WTC11 (cell line): ENCODE data around the gene HS3ST1. TPM values are rescaled to one million over a fixed set of nuclear protein-coding genes. Genes with fewer than 3 reads are reported as not detected.

Source experiments
- ATAC-seq: fragments of 200-7000 bp; cut with Tn5 transposase; 2 replicates; pipeline ENCODE4 v1.10.0; 2021; ENCODE audit warnings: mild to moderate bottlenecking, moderate library complexity
- CTCF ChIA-PET: fragments of 300-600 bp; sonication (Branson Sonifier 250); formaldehyde crosslinking; loops from one replicate; lab custom pipeline; 2021; ENCODE audit warnings: antibody characterized with exemption; lab: Charles Lee
- POLR2A ChIA-PET: fragments of 350-600 bp; sonication (Branson Sonifier 250); formaldehyde crosslinking; loops from one replicate; lab custom pipeline; 2021; ENCODE audit warnings: antibody characterized with exemption; lab: Charles Lee
- DNase-seq: peaks from one replicate; pipeline ENCODE4 v3.0.0; 2021; ENCODE audit warnings: low spot score
- H3K27ac Mint-ChIP-seq: 2 replicates; pipeline ENCODE4 v1.8.0; 2021; ENCODE audit warnings: mixed read lengths
- H3K27me3 Mint-ChIP-seq: 2 replicates; pipeline ENCODE4 v1.8.0; 2021; ENCODE audit warnings: low read depth, mild to moderate bottlenecking, moderate library complexity, mixed read lengths
- H3K36me3 Mint-ChIP-seq: 2 replicates; pipeline ENCODE4 v1.8.0; 2021; ENCODE audit warnings: mixed read lengths
- H3K4me1 Mint-ChIP-seq: 2 replicates; pipeline ENCODE4 v1.8.0; 2022; ENCODE audit warnings: mixed read lengths
- H3K4me3 Mint-ChIP-seq: 2 replicates; pipeline ENCODE4 v1.8.0; 2021; ENCODE audit warnings: mild to moderate bottlenecking, moderate library complexity, mixed read lengths
- H3K9me3 Mint-ChIP-seq: 2 replicates; pipeline ENCODE4 v1.8.0; 2021; ENCODE audit warnings: mixed read lengths
- CREM ChIP-seq: sonication (generic); formaldehyde crosslinking; IDR thresholded peaks from 2 replicates; pipeline ENCODE4 v1.8.1; 2022; ENCODE audit warnings: mild to moderate bottlenecking, missing genetic modification reagents, moderate library complexity
- ESRRA ChIP-seq: sonication (generic); formaldehyde crosslinking; IDR thresholded peaks from 2 replicates; pipeline ENCODE4 v1.8.1; 2022; ENCODE audit warnings: mild to moderate bottlenecking, missing genetic modification reagents, borderline replicate concordance
- NFYB ChIP-seq: sonication (generic); formaldehyde crosslinking; conservative IDR thresholded peaks from 2 replicates; pipeline ENCODE4 v1.8.0; 2022; ENCODE audit warnings: low read depth, missing genetic modification reagents
- NR1H2 ChIP-seq: sonication (generic); formaldehyde crosslinking; IDR thresholded peaks from 2 replicates; pipeline ENCODE4 v1.9.0; 2021; ENCODE audit warnings: mild to moderate bottlenecking, moderate library complexity, missing genetic modification reagents
- ZNF121 ChIP-seq: sonication (generic); formaldehyde crosslinking; IDR thresholded peaks from 2 replicates; pipeline ENCODE4 v1.8.0; 2023; ENCODE audit warnings: missing genetic modification reagents
- ZNF263 ChIP-seq: sonication (generic); formaldehyde crosslinking; IDR thresholded peaks from 2 replicates; pipeline ENCODE4 v1.8.1; 2022; ENCODE audit warnings: low read depth, mild to moderate bottlenecking, moderate library complexity, missing genetic modification reagents
- total RNA-seq: library from RNA; stranded (reverse); gene quantifications from 3 replicates; pipeline ENCODE4 v1.2.3, GENCODE V29; 2021
- TF ChIP-seq, protein P1 (sequence below): sonication (generic); formaldehyde crosslinking; IDR thresholded peaks from 2 replicates; pipeline ENCODE4 v1.8.0; 2023; ENCODE audit warnings: missing genetic modification reagents
- TF ChIP-seq, protein P2 (sequence below): sonication (generic); formaldehyde crosslinking; IDR thresholded peaks from 2 replicates; pipeline ENCODE4 v1.8.0; 2022; ENCODE audit warnings: mild to moderate bottlenecking, missing genetic modification reagents
- TF ChIP-seq, protein P3 (sequence below): sonication (generic); formaldehyde crosslinking; IDR thresholded peaks from 2 replicates; pipeline ENCODE4 v1.8.0; 2023; ENCODE audit warnings: mild to moderate bottlenecking, missing genetic modification reagents
- TF ChIP-seq, protein P4 (sequence below): sonication (generic); formaldehyde crosslinking; IDR thresholded peaks from 2 replicates; pipeline ENCODE4 v1.8.0; 2023; ENCODE audit warnings: missing genetic modification reagents, mild to moderate bottlenecking, borderline replicate concordance
- TF ChIP-seq, protein P5 (sequence below): sonication (generic); formaldehyde crosslinking; conservative IDR thresholded peaks from 2 replicates; pipeline ENCODE4 v1.8.1; 2022; ENCODE audit warnings: mild to moderate bottlenecking, missing genetic modification reagents

Gene HS3ST1
- total RNA-seq, 1 experiment from 2014 or later = 0.52 TPM

DNA sequence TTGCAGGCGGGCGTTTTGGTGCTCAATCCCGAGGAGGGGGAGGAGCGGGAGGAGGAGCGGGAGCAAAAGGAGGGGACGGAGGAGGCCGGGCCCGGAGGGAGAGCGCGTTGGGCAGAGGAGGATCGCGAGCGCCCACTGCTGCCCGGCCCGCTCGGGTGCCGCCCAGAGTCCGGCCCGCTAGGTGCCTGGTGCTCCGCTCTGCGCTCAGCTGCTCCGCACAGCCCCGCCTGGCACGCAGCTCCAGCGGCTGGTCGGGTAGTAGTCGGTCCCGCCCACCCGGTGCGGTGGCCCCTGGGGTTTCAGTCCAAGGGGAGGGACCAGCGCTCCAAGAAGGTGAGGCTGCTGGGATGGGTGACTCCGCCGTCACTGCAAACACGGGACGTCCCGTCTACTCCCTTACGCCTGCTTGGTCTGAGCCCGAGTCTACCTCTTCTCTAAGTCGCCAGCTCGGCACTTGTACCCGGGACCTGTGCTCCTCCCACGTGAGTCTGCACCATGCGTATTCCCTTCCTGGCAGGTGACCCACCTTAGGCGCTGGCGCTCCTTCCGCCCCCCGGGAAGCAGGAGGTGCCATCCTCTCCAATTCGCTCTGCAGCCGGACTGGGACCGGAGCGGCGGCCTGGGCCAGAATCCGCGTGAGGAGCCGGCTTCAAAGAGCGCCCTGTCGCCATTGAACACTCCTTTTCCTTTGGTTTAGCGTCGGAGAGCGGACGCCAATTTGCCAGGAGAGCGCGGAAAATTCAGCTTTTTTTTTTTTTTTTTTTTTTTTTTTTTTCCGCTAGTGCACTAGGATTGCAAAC is 405 bp upstream of the HS3ST1 start:
- ChIA-PET CTCF (interaction anchor here (1.2 kb wide), 1 partner anchor 293 kb away, joined by 3 read pairs; no protein-coding TSS in a partner anchor), POLR2A (no interaction called here)
- ATAC-seq (peak; percentile 86), DNase-seq (peak; percentile 68)
- peaks cover 28% of the 10 kb centered on the region for H3K27me3 Mint-ChIP-seq
- no peak overlapping the region for H3K27ac Mint-ChIP-seq
- 0 out of 2 replicates have a peak, but pooled peaks cover 3% of the 10 kb centered on the region for H3K4me1 Mint-ChIP-seq
- TF ChIP-seq, protein P1, sequence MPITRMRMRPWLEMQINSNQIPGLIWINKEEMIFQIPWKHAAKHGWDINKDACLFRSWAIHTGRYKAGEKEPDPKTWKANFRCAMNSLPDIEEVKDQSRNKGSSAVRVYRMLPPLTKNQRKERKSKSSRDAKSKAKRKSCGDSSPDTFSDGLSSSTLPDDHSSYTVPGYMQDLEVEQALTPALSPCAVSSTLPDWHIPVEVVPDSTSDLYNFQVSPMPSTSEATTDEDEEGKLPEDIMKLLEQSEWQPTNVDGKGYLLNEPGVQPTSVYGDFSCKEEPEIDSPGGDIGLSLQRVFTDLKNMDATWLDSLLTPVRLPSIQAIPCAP (CRISPR knock-in tag) = no peak
- TF ChIP-seq ZNF263 = peak; percentile 94
- peaks cover 33% of the 10 kb centered on the region for H3K36me3 Mint-ChIP-seq
- peak overlapping the region; percentile 64 for H3K4me3 Mint-ChIP-seq
- H3K9me3 Mint-ChIP-seq = peaks cover 32% of the 10 kb centered on the region

DNA sequence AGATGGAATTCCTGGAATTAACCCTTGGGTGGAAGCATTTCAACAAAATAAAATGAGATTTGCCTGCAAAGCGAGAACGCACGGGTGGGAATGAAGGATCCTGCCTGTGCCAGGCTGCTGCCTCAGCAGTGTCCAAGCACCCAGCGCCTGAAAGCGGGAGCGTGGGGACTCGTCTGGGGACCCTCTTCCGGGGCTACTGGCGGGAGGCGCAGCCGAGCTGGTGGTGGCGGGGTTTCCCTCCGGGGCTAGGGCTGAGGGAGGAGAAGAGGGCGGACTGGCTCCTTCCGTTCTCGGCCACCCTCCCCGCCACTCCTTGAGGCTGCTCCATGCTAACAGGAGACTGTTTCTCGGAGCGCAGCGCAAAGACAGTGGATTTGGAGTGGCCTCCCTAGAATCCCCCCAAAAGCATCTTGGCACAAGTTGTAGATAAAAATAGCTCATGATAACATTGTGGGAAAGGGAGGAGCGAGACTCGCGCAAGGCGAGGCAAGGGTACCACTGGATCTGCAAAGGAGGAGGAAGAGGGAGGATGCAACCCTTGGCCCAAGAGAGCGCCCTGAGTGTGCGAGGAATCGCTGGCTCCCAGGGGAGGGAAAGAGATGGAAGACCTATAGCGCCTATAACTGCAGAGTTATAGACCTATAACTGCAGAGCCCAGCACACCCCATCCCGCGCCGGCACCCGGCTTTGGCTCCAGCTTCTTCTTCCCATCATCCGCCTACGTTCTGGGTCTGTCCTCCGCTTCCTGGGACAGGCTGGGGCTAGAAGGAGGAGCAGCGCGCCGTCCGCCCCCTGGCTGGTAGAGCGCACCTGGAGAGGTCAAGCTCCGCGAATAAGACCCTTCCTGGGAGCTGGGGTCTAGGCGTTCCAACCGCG is 1.3 kb downstream of the HS3ST1 start:
- Mint-ChIP-seq H3K27ac (no peak overlapping the region), H3K4me3 (peak overlapping the region; percentile 64), H3K36me3 (peaks cover 33% of the 10 kb centered on the region), H3K4me1 (0 out of 2 replicates have a peak, but pooled peaks cover 1% of the 10 kb centered on the region), H3K27me3 (peaks cover 29% of the 10 kb centered on the region), H3K9me3 (peaks cover 26% of the 10 kb centered on the region)
- TF ChIP-seq, protein P2, sequence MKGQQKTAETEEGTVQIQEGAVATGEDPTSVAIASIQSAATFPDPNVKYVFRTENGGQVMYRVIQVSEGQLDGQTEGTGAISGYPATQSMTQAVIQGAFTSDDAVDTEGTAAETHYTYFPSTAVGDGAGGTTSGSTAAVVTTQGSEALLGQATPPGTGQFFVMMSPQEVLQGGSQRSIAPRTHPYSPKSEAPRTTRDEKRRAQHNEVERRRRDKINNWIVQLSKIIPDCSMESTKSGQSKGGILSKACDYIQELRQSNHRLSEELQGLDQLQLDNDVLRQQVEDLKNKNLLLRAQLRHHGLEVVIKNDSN = no peak
- TF ChIP-seq, protein P3, sequence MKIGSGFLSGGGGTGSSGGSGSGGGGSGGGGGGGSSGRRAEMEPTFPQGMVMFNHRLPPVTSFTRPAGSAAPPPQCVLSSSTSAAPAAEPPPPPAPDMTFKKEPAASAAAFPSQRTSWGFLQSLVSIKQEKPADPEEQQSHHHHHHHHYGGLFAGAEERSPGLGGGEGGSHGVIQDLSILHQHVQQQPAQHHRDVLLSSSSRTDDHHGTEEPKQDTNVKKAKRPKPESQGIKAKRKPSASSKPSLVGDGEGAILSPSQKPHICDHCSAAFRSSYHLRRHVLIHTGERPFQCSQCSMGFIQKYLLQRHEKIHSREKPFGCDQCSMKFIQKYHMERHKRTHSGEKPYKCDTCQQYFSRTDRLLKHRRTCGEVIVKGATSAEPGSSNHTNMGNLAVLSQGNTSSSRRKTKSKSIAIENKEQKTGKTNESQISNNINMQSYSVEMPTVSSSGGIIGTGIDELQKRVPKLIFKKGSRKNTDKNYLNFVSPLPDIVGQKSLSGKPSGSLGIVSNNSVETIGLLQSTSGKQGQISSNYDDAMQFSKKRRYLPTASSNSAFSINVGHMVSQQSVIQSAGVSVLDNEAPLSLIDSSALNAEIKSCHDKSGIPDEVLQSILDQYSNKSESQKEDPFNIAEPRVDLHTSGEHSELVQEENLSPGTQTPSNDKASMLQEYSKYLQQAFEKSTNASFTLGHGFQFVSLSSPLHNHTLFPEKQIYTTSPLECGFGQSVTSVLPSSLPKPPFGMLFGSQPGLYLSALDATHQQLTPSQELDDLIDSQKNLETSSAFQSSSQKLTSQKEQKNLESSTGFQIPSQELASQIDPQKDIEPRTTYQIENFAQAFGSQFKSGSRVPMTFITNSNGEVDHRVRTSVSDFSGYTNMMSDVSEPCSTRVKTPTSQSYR (CRISPR knock-in tag) = no peak
- TF ChIP-seq ZNF263 = no peak
- no peak for TF ChIP-seq NR1H2 (CRISPR knock-in tag)
- no peak for TF ChIP-seq ESRRA
- TF ChIP-seq, protein P4, sequence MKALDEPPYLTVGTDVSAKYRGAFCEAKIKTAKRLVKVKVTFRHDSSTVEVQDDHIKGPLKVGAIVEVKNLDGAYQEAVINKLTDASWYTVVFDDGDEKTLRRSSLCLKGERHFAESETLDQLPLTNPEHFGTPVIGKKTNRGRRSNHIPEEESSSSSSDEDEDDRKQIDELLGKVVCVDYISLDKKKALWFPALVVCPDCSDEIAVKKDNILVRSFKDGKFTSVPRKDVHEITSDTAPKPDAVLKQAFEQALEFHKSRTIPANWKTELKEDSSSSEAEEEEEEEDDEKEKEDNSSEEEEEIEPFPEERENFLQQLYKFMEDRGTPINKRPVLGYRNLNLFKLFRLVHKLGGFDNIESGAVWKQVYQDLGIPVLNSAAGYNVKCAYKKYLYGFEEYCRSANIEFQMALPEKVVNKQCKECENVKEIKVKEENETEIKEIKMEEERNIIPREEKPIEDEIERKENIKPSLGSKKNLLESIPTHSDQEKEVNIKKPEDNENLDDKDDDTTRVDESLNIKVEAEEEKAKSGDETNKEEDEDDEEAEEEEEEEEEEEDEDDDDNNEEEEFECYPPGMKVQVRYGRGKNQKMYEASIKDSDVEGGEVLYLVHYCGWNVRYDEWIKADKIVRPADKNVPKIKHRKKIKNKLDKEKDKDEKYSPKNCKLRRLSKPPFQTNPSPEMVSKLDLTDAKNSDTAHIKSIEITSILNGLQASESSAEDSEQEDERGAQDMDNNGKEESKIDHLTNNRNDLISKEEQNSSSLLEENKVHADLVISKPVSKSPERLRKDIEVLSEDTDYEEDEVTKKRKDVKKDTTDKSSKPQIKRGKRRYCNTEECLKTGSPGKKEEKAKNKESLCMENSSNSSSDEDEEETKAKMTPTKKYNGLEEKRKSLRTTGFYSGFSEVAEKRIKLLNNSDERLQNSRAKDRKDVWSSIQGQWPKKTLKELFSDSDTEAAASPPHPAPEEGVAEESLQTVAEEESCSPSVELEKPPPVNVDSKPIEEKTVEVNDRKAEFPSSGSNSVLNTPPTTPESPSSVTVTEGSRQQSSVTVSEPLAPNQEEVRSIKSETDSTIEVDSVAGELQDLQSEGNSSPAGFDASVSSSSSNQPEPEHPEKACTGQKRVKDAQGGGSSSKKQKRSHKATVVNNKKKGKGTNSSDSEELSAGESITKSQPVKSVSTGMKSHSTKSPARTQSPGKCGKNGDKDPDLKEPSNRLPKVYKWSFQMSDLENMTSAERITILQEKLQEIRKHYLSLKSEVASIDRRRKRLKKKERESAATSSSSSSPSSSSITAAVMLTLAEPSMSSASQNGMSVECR = no peak
- no peak for TF ChIP-seq ZNF121 (CRISPR knock-in tag)
- no peak for TF ChIP-seq CREM (CRISPR knock-in tag)
- ChIA-PET CTCF (no interaction called here), POLR2A (no interaction called here)
- DNase-seq = peak; percentile 14
- peak; percentile 12 for ATAC-seq

DNA sequence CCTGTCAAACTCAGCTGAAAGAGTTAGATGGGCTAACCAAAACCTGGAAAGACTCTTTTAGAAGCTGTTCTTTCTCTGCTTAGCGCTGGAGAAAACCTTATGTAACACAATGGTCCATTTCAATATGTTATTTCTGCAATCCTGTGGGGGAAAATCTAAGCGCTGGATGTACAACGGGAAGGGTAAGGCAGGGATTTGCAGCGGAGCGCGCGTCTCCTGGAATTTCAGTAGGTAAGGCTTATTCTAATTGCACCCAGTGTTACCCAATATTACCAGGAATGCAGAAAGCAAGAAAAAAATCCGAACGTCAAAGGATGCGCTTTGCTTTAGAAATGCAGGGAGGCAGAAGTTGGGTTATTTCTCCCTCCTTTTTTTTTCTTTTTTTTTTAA is 2.0 kb downstream of the HS3ST1 start:
- ATAC-seq = no peak
- ChIA-PET POLR2A (no interaction called here), CTCF (no interaction called here)
- Mint-ChIP-seq H3K9me3 (peaks cover 26% of the 10 kb centered on the region), H3K36me3 (peaks cover 32% of the 10 kb centered on the region), H3K27me3 (peaks cover 29% of the 10 kb centered on the region), H3K27ac (no peak overlapping the region), H3K4me3 (peak overlapping the region; percentile 64), H3K4me1 (no peaks in the 10 kb centered on the region)
- no peak for TF ChIP-seq NFYB
- TF ChIP-seq, protein P5, sequence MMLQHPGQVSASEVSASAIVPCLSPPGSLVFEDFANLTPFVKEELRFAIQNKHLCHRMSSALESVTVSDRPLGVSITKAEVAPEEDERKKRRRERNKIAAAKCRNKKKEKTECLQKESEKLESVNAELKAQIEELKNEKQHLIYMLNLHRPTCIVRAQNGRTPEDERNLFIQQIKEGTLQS (CRISPR knock-in tag) = no peak
- no peak for TF ChIP-seq ESRRA
- DNase-seq = no peak
